H1 (cell line): ENCODE data around the gene SEZ6. TPM values are rescaled to one million over a fixed set of nuclear protein-coding genes. Genes with fewer than 3 reads are reported as not detected.

Experiments
- ASH2L ChIP-seq: fragments of 200-600, 300-600 bp; sonication (generic); IDR thresholded peaks from one replicate; pipeline ENCODE4 v1.7.1; 2017; ENCODE audit warnings: low read length
- polyA plus RNA-seq, 7 experiments: library from polyadenylated mRNA; depleted of rRNA in 3 of 7; stranded (reverse) in 5 of 7; unstranded in 2 of 7; fragments of >200 nt in 5 of 7; fragments of 200-250 nt in 2 of 7; gene quantifications; 1 replicate in 5 of 7; 2 replicates in 1 of 7; 4 replicates in 1 of 7; pipeline versions ENCODE4 v1.2.1 to v1.2.3, GENCODE V29; 2011 to 2013; ENCODE audit warnings: missing spikeins in 2 of 7, mixed read lengths in 2 of 7
- total RNA-seq: library from RNA; stranded (reverse); fragmentation: NEBNext Ultra II Directional; extraction: Animal tissue kit (Norgen Biotek cat#: 25700); gene quantifications from 2 replicates; pipeline ENCODE4 v1.2.1, GENCODE V29; 2021

The SEZ6 gene
- total and polyA plus RNA-seq, 2 of the 8 experiments (the other 6 are each of a cell fraction or from before 2014, with no cell fraction given) = 6.9 to 16.1 TPM

DNA sequence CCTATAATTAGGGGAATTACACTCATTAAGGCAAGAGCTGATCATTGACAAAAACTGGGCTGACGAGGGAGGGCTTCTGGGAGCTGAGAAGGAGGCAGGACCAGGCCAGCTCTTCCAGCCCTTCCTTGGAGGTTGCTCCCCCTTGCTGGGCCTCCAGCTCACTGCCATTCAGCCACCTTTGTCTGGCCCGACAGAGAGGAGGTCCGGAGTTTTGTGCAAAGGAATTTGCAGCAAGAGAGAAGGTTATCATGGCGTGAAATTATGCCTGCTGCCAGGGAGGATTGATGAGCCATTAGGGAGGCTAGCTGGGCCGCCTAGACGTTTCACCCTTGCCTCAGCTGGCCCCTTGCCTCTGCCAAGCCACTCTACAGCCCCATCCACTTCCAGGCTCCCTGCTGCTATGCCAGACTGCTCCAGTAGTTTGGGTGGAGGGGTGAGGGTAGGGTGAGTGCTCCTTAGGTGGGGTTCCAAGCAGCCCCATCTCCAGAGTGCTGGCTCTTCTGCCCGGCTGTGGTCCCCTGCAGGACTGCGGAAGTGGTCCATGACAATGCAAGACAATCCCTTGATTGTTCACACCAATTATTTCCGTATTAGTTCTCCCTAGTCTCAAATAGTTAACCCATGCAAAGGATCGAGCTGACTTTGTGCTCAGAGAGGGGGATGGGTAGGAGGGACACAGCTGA lies 37.5 kb downstream of the SEZ6 start (continued):
- TF ChIP-seq ASH2L = peak; percentile 71
